MCF 10A (cell line): Measurements from ENCODE around the gene UAP1L1. TPM values are rescaled to one million over a fixed set of nuclear protein-coding genes. Genes with fewer than 3 reads are reported as not detected.

Source experiments
- BruUV-seq: library from RNA; stranded (reverse); fragments of 400-500 nt; replicated peaks from 2 replicates; lab custom pipeline; 2021; lab: Mats Ljungman, UMichigan
- CTCF ChIA-PET: fragments of 300-600 bp; sonication (Branson Sonifier 250); formaldehyde crosslinking; extraction: SDS; loops from one replicate; lab custom pipeline; 2021; ENCODE audit warnings: antibody characterized with exemption, inconsistent platforms; lab: Yijun Ruan, JAX
- POLR2A ChIA-PET: fragments of 300-600, 350-650 bp; sonication (Branson Sonifier 250); formaldehyde crosslinking; extraction: SDS; loops from one replicate; lab custom pipeline; 2020; ENCODE audit warnings: antibody characterized with exemption, inconsistent platforms; lab: Yijun Ruan, JAX
- DNase-seq: peaks from one replicate; pipeline ENCODE4 v3.0.0-alpha.2; 2018; ENCODE audit not compliant: unreplicated experiment
- H3K27ac Mint-ChIP-seq: one replicate; pipeline ENCODE4 v1.8.0; 2022; ENCODE audit warnings: mild to moderate bottlenecking, low read depth, mixed read lengths; ENCODE audit not compliant: unreplicated experiment
- H3K27me3 Mint-ChIP-seq: one replicate; pipeline ENCODE4 v1.8.0; 2022; ENCODE audit warnings: mixed read lengths; ENCODE audit not compliant: insufficient read depth, unreplicated experiment
- H3K36me3 Mint-ChIP-seq: one replicate; pipeline ENCODE4 v1.8.0; 2022; ENCODE audit warnings: mild to moderate bottlenecking, moderate library complexity, mixed read lengths; ENCODE audit not compliant: insufficient read depth, unreplicated experiment
- H3K4me1 Mint-ChIP-seq: one replicate; pipeline ENCODE4 v1.8.0; 2022; ENCODE audit warnings: mixed read lengths; ENCODE audit not compliant: insufficient read depth, unreplicated experiment
- H3K4me3 Mint-ChIP-seq: one replicate; pipeline ENCODE4 v1.8.0; 2022; ENCODE audit warnings: mild to moderate bottlenecking, moderate library complexity, mixed read lengths; ENCODE audit not compliant: unreplicated experiment
- H3K9me3 Mint-ChIP-seq: one replicate; pipeline ENCODE4 v1.8.0; 2022; ENCODE audit warnings: mixed read lengths; ENCODE audit not compliant: unreplicated experiment
- CTCF ChIP-seq: fragments of 200-600 bp; IDR thresholded peaks from one replicate; pipeline ENCODE4 v1.8.0; 2022; ENCODE audit warnings: antibody characterized with exemption, mild to moderate bottlenecking; ENCODE audit not compliant: unreplicated experiment
- intact Hi-C: fragments of 100-400 bp; cut with micrococcal nuclease; formaldehyde crosslinking; loops from 2 replicates; pipeline ENCODE4 v1.14.1; 2022
- total RNA-seq: library from RNA; stranded (reverse); gene quantifications from 2 replicates; pipeline ENCODE4 v1.2.3, GENCODE V29; 2022

UAP1L1 gene
- total RNA-seq, 1 experiment from 2014 or later: 1.0 TPM

GRCh38 chr9:137030006-137030405, 47.3 kb upstream of the UAP1L1 start:
- no peak for DNase-seq
- Mint-ChIP-seq H3K36me3 (peaks cover 5% of the 10 kb centered on the region), H3K27ac (no peak overlapping the region), H3K4me1 (peaks cover 8% of the 10 kb centered on the region), H3K27me3 (no peaks in the 10 kb centered on the region), H3K4me3 (no peak overlapping the region), H3K9me3 (no peaks in the 10 kb centered on the region)
- no TSS peak for BruUV-seq
- TF ChIP-seq CTCF: no peak
- intact Hi-C loops: no loop called here
- ChIA-PET POLR2A (interaction anchor here (0.6 to 1.9 kb wide), 3 partner anchors 13 to 395 kb away, joined by 3 to 4 read pairs (median 3); no protein-coding TSS in a partner anchor), CTCF (interaction anchor here (0.6 to 8.1 kb wide), 41 partner anchors 8 to 587 kb away, joined by 3 to 85 read pairs (median 5); partner anchors contain the start of genes AJM1, C8G, CLIC3 and MAN1B1)

- ChIA-PET CTCF (interaction anchor here (0.7 to 8.1 kb wide), 10 partner anchors 14 to 312 kb away, joined by 3 to 85 read pairs (median 8); partner anchors contain the start of genes NPDC1 and SAPCD2), POLR2A (interaction anchor here (0.6 kb wide), 1 partner anchor 394 kb away, joined by 3 read pairs; no protein-coding TSS in a partner anchor)
- BruUV-seq: no TSS peak
- Mint-ChIP-seq H3K36me3 (peaks cover 5% of the 10 kb centered on the region), H3K4me1 (peaks cover 8% of the 10 kb centered on the region), H3K27ac (no peak overlapping the region), H3K27me3 (no peaks in the 10 kb centered on the region), H3K9me3 (no peaks in the 10 kb centered on the region), H3K4me3 (no peak overlapping the region)
- DNase-seq: no peak
- intact Hi-C loops: no loop called here
- no peak for TF ChIP-seq CTCF
Measured at GRCh38 chr9:137030538-137031527, 46.5 kb upstream of the UAP1L1 start.

- DNase-seq: no peak
- CTCF ChIA-PET: interaction anchor here (0.6 to 8.1 kb wide), 5 partner anchors 13 to 136 kb away, joined by 3 to 85 read pairs (median 4); partner anchors contain the start of genes NPDC1 and SAPCD2
- POLR2A ChIA-PET: no interaction called here
- no peak within 1 kb of the TSS for H3K4me3 Mint-ChIP-seq
- no TSS peak for BruUV-seq
- H3K36me3 Mint-ChIP-seq: peaks cover 5% of the 10 kb centered on the region
- intact Hi-C loops: no loop called here
- H3K4me1 Mint-ChIP-seq: peaks cover 8% of the 10 kb centered on the region
- H3K27me3 Mint-ChIP-seq: no peaks in the 10 kb centered on the region
- no peak within 1 kb of the TSS for H3K27ac Mint-ChIP-seq
- no peaks in the 10 kb centered on the region for H3K9me3 Mint-ChIP-seq
- no peak for TF ChIP-seq CTCF
Measured at GRCh38 chr9:137031904-137032640, 45.2 kb upstream of the UAP1L1 start, which contains the start of gene FUT7. FUT7 (minus strand) TSS chr9:137032088; CDS start chr9:137031991, 97 bp downstream.
